ENCODE data around the gene DFFB.

DFFB gene

GRCh38 chr1:3834701-3835100, 22.6 kb upstream of the DFFB start:
- no peak for DNase-seq

- DNase-seq, result no peak
Measured at GRCh38 chr1:3836421-3836820, 20.9 kb upstream of the DFFB start.

- DNase-seq, result no peak
Measured at GRCh38 chr1:3837200-3837599, 20.1 kb upstream of the DFFB start.

- DNase-seq, result no peak
Measured at GRCh38 chr1:3837685-3838084, 19.6 kb upstream of the DFFB start.

- DNase-seq, result no peak
Measured at GRCh38 chr1:3838788-3839187, 18.5 kb upstream of the DFFB start.

- DNase-seq, result no peak
Measured at GRCh38 chr1:3841491-3841890, 15.8 kb upstream of the DFFB start.

GRCh38 chr1:3842912-3843311, 14.4 kb upstream of the DFFB start:
- no peak for DNase-seq

GRCh38 chr1:3846541-3846940, 10.7 kb upstream of the DFFB start:
- DNase-seq, result no peak

GRCh38 chr1:3847081-3847480, 10.2 kb upstream of the DFFB start:
- DNase-seq, result no peak

GRCh38 chr1:3850857-3851256, 6.4 kb upstream of the DFFB start:
- DNase-seq, result no peak

- no peak for DNase-seq
Measured at GRCh38 chr1:3851292-3851691, 6.0 kb upstream of the DFFB start.

GRCh38 chr1:3852091-3852490, 5.2 kb upstream of the DFFB start:
- no peak for DNase-seq

GRCh38 chr1:3852711-3853485, 4.4 kb upstream of the DFFB start:
- no peak for DNase-seq

GRCh38 chr1:3857791-3858129, 484 bp downstream of the DFFB start:
- no peak for DNase-seq

GRCh38 chr1:3858231-3858981, 1.1 kb downstream of the DFFB start:
- no peak for DNase-seq

GRCh38 chr1:3863231-3863935, 6.1 kb downstream of the DFFB start:
- no peak for DNase-seq

- DNase-seq, result no peak
Measured at GRCh38 chr1:3864884-3865283, 7.6 kb downstream of the DFFB start.

- no peak for DNase-seq
Measured at GRCh38 chr1:3865606-3866160, 8.4 kb downstream of the DFFB start.

- DNase-seq, result no peak
Measured at GRCh38 chr1:3868464-3869006, 11.3 kb downstream of the DFFB start.

- DNase-seq, result no peak
Measured at GRCh38 chr1:3869751-3870301, 12.6 kb downstream of the DFFB start.

- no peak for DNase-seq
Measured at GRCh38 chr1:3871451-3871805, 14.2 kb downstream of the DFFB start.

- no peak for DNase-seq
Measured at GRCh38 chr1:3872546-3872945, 15.3 kb downstream of the DFFB start.

- no peak for DNase-seq
Measured at GRCh38 chr1:3874736-3875135, 17.5 kb downstream of the DFFB start.

Measured in NCI-H2081 treated with DMSO at 0.1 percent for 48 hours (cell line).